Mesenchymal stem cell (in vitro differentiated cells and primary cell): Measurements from ENCODE around the gene ASB5.
"Not testable (repeated sequence)": the region's sequence is repeated elsewhere in the genome, so short reads cannot be mapped to it uniquely, and the experiment has no call there.

Source experiments
- DNase-seq: peaks from one replicate; pipeline ENCODE4 v3.0.0-alpha.2; 2013
- H2AFZ ChIP-seq: one replicate; pipeline ENCODE4 v1.6.1; 2013; ENCODE audit warnings: low read depth, mild to moderate bottlenecking, control low read depth, inconsistent platforms, low read length, moderate library complexity
- H2AK5ac ChIP-seq: 2 replicates; pipeline ENCODE4 v1.6.1; 2013; ENCODE audit warnings: low read length, moderate library complexity, mild to moderate bottlenecking, inconsistent platforms; ENCODE audit not compliant: severe bottlenecking
- H2BK120ac ChIP-seq: one replicate; pipeline ENCODE4 v1.6.1; 2013; ENCODE audit warnings: low read depth, mild to moderate bottlenecking, inconsistent platforms, low read length, moderate library complexity
- H2BK12ac ChIP-seq, 2 experiments: one replicate each; pipeline ENCODE4 v1.6.1; 2013; ENCODE audit warnings: inconsistent platforms in 2 of 2, low read length in 2 of 2, mild to moderate bottlenecking in 2 of 2, moderate library complexity in 2 of 2, control low read depth in 1 of 2
- H2BK15ac ChIP-seq: one replicate; pipeline ENCODE4 v1.6.1; 2013; ENCODE audit warnings: mild to moderate bottlenecking, low read depth, inconsistent platforms; ENCODE audit not compliant: poor library complexity, severe bottlenecking
- H2BK5ac ChIP-seq: 2 replicates; pipeline ENCODE4 v1.6.1; 2013; ENCODE audit warnings: low read depth, mild to moderate bottlenecking, low read length, control low read depth, inconsistent platforms; ENCODE audit not compliant: poor library complexity, severe bottlenecking
- H3K14ac ChIP-seq, 2 experiments: one replicate each; pipeline ENCODE4 v1.6.1; 2013; ENCODE audit warnings: inconsistent platforms in 2 of 2, low read length in 2 of 2, control low read depth in 1 of 2, mild to moderate bottlenecking in 1 of 2, moderate library complexity in 1 of 2
- H3K18ac ChIP-seq, 2 experiments: one replicate each; pipeline ENCODE4 v1.6.1; 2013; ENCODE audit warnings: inconsistent platforms in 2 of 2, low read length in 2 of 2, control low read depth in 1 of 2, low read depth in 1 of 2, mild to moderate bottlenecking in 1 of 2
- H3K23ac ChIP-seq, 2 experiments: one replicate each; pipeline ENCODE4 v1.6.1; 2013; ENCODE audit warnings: inconsistent platforms in 2 of 2, low read length in 2 of 2, mild to moderate bottlenecking in 2 of 2, moderate library complexity in 2 of 2, control low read depth in 1 of 2
- H3K27ac ChIP-seq: 2 replicates; pipeline ENCODE4 v1.5.1; 2013; ENCODE audit warnings: mild to moderate bottlenecking, moderate library complexity, low read length, control low read depth, inconsistent platforms; ENCODE audit not compliant: poor library complexity, severe bottlenecking
- H3K27me3 ChIP-seq, 2 experiments: 2 replicates each; pipeline versions ENCODE4 v1.6.1 to v1.7.0; 2013; ENCODE audit warnings: low read length in 2 of 2, mild to moderate bottlenecking in 2 of 2, moderate library complexity in 2 of 2, control low read depth in 1 of 2, inconsistent platforms in 1 of 2; ENCODE audit not compliant: control insufficient read depth in 1 of 2, insufficient read depth in 1 of 2
- H3K36me3 ChIP-seq, 2 experiments: 2 replicates each; pipeline versions ENCODE4 v1.6.1 to v1.7.0; 2013; ENCODE audit warnings: low read length in 2 of 2, control low read depth in 1 of 2, inconsistent platforms in 1 of 2, low read depth in 1 of 2, mild to moderate bottlenecking in 1 of 2; ENCODE audit not compliant: insufficient read depth in 2 of 2, control insufficient read depth in 1 of 2
- H3K4ac ChIP-seq, 2 experiments: one replicate each; pipeline ENCODE4 v1.6.1; 2013; ENCODE audit warnings: inconsistent platforms in 2 of 2, low read length in 2 of 2, mild to moderate bottlenecking in 2 of 2, moderate library complexity in 2 of 2, control low read depth in 1 of 2, low read depth in 1 of 2
- H3K4me1 ChIP-seq: 2 replicates; pipeline ENCODE4 v1.6.1; 2013; ENCODE audit warnings: low read depth, low read length, control low read depth; ENCODE audit not compliant: control insufficient read depth, insufficient read depth
- H3K4me2 ChIP-seq: 2 replicates; pipeline ENCODE4 v1.6.1; 2013; ENCODE audit warnings: low read length, mild to moderate bottlenecking, inconsistent platforms; ENCODE audit not compliant: poor library complexity, severe bottlenecking
- H3K4me3 ChIP-seq, 2 experiments: 2 replicates each; pipeline versions ENCODE4 v1.5.1 to v1.7.0; 2013; ENCODE audit warnings: low read length in 2 of 2, mild to moderate bottlenecking in 2 of 2, control low read depth in 1 of 2, low read depth in 1 of 2; ENCODE audit not compliant: insufficient read depth in 1 of 2
- H3K79me1 ChIP-seq: replicated peaks from 2 replicates; pipeline ENCODE4 v1.6.1; 2013; ENCODE audit warnings: mild to moderate bottlenecking, control low read depth, low read length, inconsistent platforms; ENCODE audit not compliant: poor library complexity, severe bottlenecking
- H3K9ac ChIP-seq: 2 replicates; pipeline ENCODE4 v1.7.0; 2013; ENCODE audit warnings: mild to moderate bottlenecking, low read length, moderate library complexity
- H3K9me3 ChIP-seq: 2 replicates; pipeline ENCODE4 v1.7.0; 2013; ENCODE audit warnings: mild to moderate bottlenecking, low read length; ENCODE audit not compliant: control insufficient read depth
- H4K8ac ChIP-seq: one replicate; pipeline ENCODE4 v1.6.1; 2013; ENCODE audit warnings: inconsistent platforms, mild to moderate bottlenecking, low read length, moderate library complexity
- H4K91ac ChIP-seq: one replicate; pipeline ENCODE4 v1.6.1; 2013; ENCODE audit warnings: mild to moderate bottlenecking, low read length, inconsistent platforms
- WGBS: methylation state at CpG from one replicate; pipeline ENCODE4 v1.1.7; 2013; ENCODE audit warnings: mixed read lengths; 5-methylcytosine and 5-hydroxymethylcytosine counted together

ASB5 gene

DNA sequence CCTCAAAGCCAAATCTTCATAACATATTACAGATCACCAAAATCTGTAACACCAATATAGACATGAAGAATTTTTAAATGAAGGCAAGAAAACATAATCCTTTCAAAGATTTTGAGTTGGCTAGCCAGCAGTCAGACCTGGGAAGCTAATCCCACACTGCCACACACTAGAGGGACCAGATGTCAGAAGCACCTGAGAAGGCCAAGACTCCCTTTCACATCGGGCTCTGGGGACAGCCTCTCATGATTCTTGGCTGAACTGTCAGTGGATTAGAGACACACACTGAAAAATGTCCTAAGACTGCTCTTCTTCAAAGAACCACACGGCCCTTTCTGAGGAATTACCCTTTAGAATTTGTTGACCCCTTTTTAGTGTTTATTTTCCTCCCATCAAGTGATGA is 45.5 kb downstream of the ASB5 start:
- Histone ChIP-seq H3K9ac (no peak overlapping the region), H3K23ac (no peak overlapping the region), H2AFZ (no peak overlapping the region), H2BK5ac (no peak overlapping the region), H3K4me1 (no peaks in the 10 kb centered on the region), H3K9me3 (no peaks in the 10 kb centered on the region), H3K4me2 (no peak overlapping the region), H2AK5ac (no peak overlapping the region), H3K4ac (no peak overlapping the region), H3K14ac (no peak overlapping the region), H3K4me3 (no peak overlapping the region), H2BK120ac (no peak overlapping the region), H3K27ac (no peak overlapping the region), H3K36me3 (no peaks in the 10 kb centered on the region), H3K27me3 (no peaks in the 10 kb centered on the region), H4K91ac (no peak overlapping the region), H4K8ac (no peak overlapping the region), H3K18ac (no peak overlapping the region), H3K79me1 (no peaks in the 10 kb centered on the region), H2BK15ac (no peak overlapping the region), H2BK12ac (no peak overlapping the region)
- WGBS = 87% methylated on average over 2 of the region's 2 CpGs
- no peak for DNase-seq

DNA sequence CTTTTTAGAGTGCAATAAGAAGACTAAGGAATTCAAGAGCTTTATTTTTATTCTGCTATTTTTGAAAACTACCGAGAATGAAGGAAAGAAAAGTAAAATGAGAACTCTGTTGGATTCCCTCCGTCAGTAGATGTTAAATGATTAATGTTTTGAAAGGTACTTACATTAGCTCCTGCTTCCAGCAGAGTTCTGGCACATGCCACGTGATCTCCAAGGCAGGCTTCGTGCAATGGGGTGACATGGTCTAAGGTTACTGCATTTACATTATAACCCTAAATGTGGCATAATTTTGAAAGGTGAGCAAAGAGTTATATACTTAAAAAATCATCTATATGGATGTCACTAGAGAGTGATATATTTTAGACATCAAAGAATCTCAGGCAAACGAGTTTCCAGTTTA is 46.9 kb downstream of the ASB5 start:
- no peak overlapping the region for H3K4me3 ChIP-seq
- no peak overlapping the region for H3K14ac ChIP-seq
- H2AK5ac ChIP-seq = no peak overlapping the region
- H3K36me3 ChIP-seq = no peaks in the 10 kb centered on the region
- H4K91ac ChIP-seq = no peak overlapping the region
- H3K9ac ChIP-seq = no peak overlapping the region
- no peak overlapping the region for H4K8ac ChIP-seq
- H3K27me3 ChIP-seq = no peaks in the 10 kb centered on the region
- no peak overlapping the region for H3K4me2 ChIP-seq
- WGBS = 88% methylated on average over 5 of the region's 5 CpGs
- H3K27ac ChIP-seq = no peak overlapping the region
- no peak overlapping the region for H2BK120ac ChIP-seq
- H3K9me3 ChIP-seq = no peaks in the 10 kb centered on the region
- H2AFZ ChIP-seq = no peak overlapping the region
- no peaks in the 10 kb centered on the region for H3K79me1 ChIP-seq
- H3K4me1 ChIP-seq = no peaks in the 10 kb centered on the region
- H2BK15ac ChIP-seq = no peak overlapping the region
- DNase-seq = no peak
- no peak overlapping the region for H2BK5ac ChIP-seq
- H3K4ac ChIP-seq = no peak overlapping the region
- H3K18ac ChIP-seq = no peak overlapping the region
- no peak overlapping the region for H2BK12ac ChIP-seq
- H3K23ac ChIP-seq = no peak overlapping the region

- Histone ChIP-seq H3K79me1 (no peaks in the 10 kb centered on the region), H2AK5ac (no peak overlapping the region), H3K9me3 (no peaks in the 10 kb centered on the region), H2BK5ac (no peak overlapping the region), H3K14ac (no peak overlapping the region), H3K4me2 (no peak overlapping the region), H2AFZ (no peak overlapping the region), H3K4me1 (no peaks in the 10 kb centered on the region), H2BK15ac (no peak overlapping the region), H2BK12ac (no peak overlapping the region), H3K4ac (no peak overlapping the region), H2BK120ac (no peak overlapping the region), H3K27me3 (no peaks in the 10 kb centered on the region), H3K36me3 (no peaks in the 10 kb centered on the region), H3K18ac (no peak overlapping the region), H4K91ac (no peak overlapping the region), H3K27ac (no peak overlapping the region), H4K8ac (no peak overlapping the region), H3K4me3 (no peak overlapping the region), H3K9ac (no peak overlapping the region), H3K23ac (no peak overlapping the region)
- DNase-seq = no peak
- WGBS = 77% methylated on average over 2 of the region's 2 CpGs
Measured at GRCh38 chr4:176217510-176217909, 51.5 kb downstream of the ASB5 start.

- H3K27ac ChIP-seq, H2BK5ac ChIP-seq, H4K91ac ChIP-seq, H3K9me3 ChIP-seq, H3K4me2 ChIP-seq, H4K8ac ChIP-seq, H2BK12ac ChIP-seq, H3K18ac ChIP-seq, H3K14ac ChIP-seq, H2AK5ac ChIP-seq, H3K36me3 ChIP-seq, H2AFZ ChIP-seq, H3K4me3 ChIP-seq, H3K4ac ChIP-seq, H2BK15ac ChIP-seq, H2BK120ac ChIP-seq, H3K9ac ChIP-seq, H3K27me3 ChIP-seq, H3K4me1 ChIP-seq, H3K23ac ChIP-seq, H3K79me1 ChIP-seq, DNase-seq: not testable (repeated sequence)
- WGBS = 79% methylated on average over 3 of the region's 3 CpGs
Measured at GRCh38 chr4:176212351-176212750, 56.7 kb downstream of the ASB5 start.
